ENCODE results near the gene RHBDD1. TPM values are rescaled to one million over a fixed set of nuclear protein-coding genes. Genes with fewer than 3 reads are reported as not detected.
A peak's percentile ranks its signal among the peaks of the same experiment; 100 is the strongest.

RHBDD1 gene
- total RNA-seq, 5 donors from 2014 or later (not counting 1 experiment from before 2014, with no cell fraction given) = 41.0 to 53.2 (median 47.8) TPM

- CTCF ChIA-PET = no interaction called here
- ATAC-seq (replicated peaks in 1 of 4) = no peak
- no peaks in the 10 kb centered on the region for H3K9me3 Mint-ChIP-seq
- H3K4me3 ChIP-seq (ENCODE audit: control insufficient read depth in 1 of 2, extremely low read depth in 1 of 2, low read length in 1 of 2) = no peak overlapping the region
- H3K4me3 Mint-ChIP-seq = peak overlapping the region in 1 of 3 donors; percentile 3
- H3K4me1 Mint-ChIP-seq = peaks cover 40 to 63% (median 44%) of the 10 kb centered on the region in 3 donors
- H3K36me3 ChIP-seq (ENCODE audit: control insufficient read depth in 2 of 2, extremely low read depth in 1 of 2, insufficient read depth in 1 of 2, low read length in 1 of 2) = no peaks in the 10 kb centered on the region
- no peaks in the 10 kb centered on the region for H3K9me3 ChIP-seq
- 33% methylated on average over 1 of the region's 10 CpGs for WGBS (ENCODE audit: insufficient coverage)
- H3K36me3 Mint-ChIP-seq = peaks cover 46% of the 10 kb centered on the region
- peaks cover 0 to 9% of the 10 kb centered on the region in 2 experiments for H3K4me1 ChIP-seq (ENCODE audit: control insufficient read depth in 1 of 2, extremely low read depth in 1 of 2, insufficient read depth in 2 of 2, low read length in 2 of 2)
- DNase-seq = no peak
- H3K27me3 Mint-ChIP-seq = no peaks in the 10 kb centered on the region
- H3K27ac ChIP-seq (ENCODE audit: low read length) = no peak overlapping the region
- POLR2A ChIA-PET = no interaction called here
- H3K27ac Mint-ChIP-seq = no peak overlapping the region
- no peaks in the 10 kb centered on the region for H3K27me3 ChIP-seq (replicated peaks in 1 of 2; ENCODE audit: control insufficient read depth in 2 of 2, extremely low read depth in 1 of 2, insufficient read depth in 2 of 2, low read length in 1 of 2)
Observed at GRCh38 chr2:226973816-226974215, 138.0 kb downstream of the RHBDD1 start.

GRCh38 chr2:226977775-226978190 is 141.9 kb downstream of the RHBDD1 start:
- no peaks in the 10 kb centered on the region for H3K27me3 Mint-ChIP-seq
- WGBS (ENCODE audit: insufficient coverage) = 73% methylated on average over 1 of the region's 2 CpGs
- ChIA-PET CTCF (interaction anchor here in 1 of 2 donors (0.6 kb wide), 1 partner anchor 1311 kb away, joined by 4 read pairs; no protein-coding TSS in a partner anchor), POLR2A (no interaction called here)
- Histone ChIP-seq H3K27me3 (replicated peaks in 1 of 2; ENCODE audit: control insufficient read depth in 2 of 2, extremely low read depth in 1 of 2, insufficient read depth in 2 of 2, low read length in 1 of 2) (no peaks in the 10 kb centered on the region), H3K27ac (ENCODE audit: low read length) (no peak overlapping the region), H3K9me3 (no peaks in the 10 kb centered on the region), H3K4me3 (ENCODE audit: control insufficient read depth in 1 of 2, extremely low read depth in 1 of 2, low read length in 1 of 2) (no peak overlapping the region), H3K4me1 (ENCODE audit: control insufficient read depth in 1 of 2, extremely low read depth in 1 of 2, insufficient read depth in 2 of 2, low read length in 2 of 2) (no peaks in the 10 kb centered on the region), H3K36me3 (ENCODE audit: control insufficient read depth in 2 of 2, extremely low read depth in 1 of 2, insufficient read depth in 1 of 2, low read length in 1 of 2) (no peaks in the 10 kb centered on the region)
- H3K9me3 Mint-ChIP-seq = no peaks in the 10 kb centered on the region
- ATAC-seq (replicated peaks in 1 of 4) (no peak), DNase-seq (no peak)
- no peak overlapping the region for H3K4me3 Mint-ChIP-seq
- H3K36me3 Mint-ChIP-seq = peaks cover 39% of the 10 kb centered on the region
- H3K27ac Mint-ChIP-seq = no peak overlapping the region
- peaks cover 16 to 41% (median 23%) of the 10 kb centered on the region in 3 donors for H3K4me1 Mint-ChIP-seq

- ChIA-PET CTCF (no interaction called here), POLR2A (no interaction called here)
- Histone ChIP-seq H3K36me3 (ENCODE audit: control insufficient read depth in 2 of 2, extremely low read depth in 1 of 2, insufficient read depth in 1 of 2, low read length in 1 of 2) (no peaks in the 10 kb centered on the region), H3K27ac (ENCODE audit: low read length) (no peak overlapping the region), H3K9me3 (no peaks in the 10 kb centered on the region), H3K27me3 (replicated peaks in 1 of 2; ENCODE audit: control insufficient read depth in 2 of 2, extremely low read depth in 1 of 2, insufficient read depth in 2 of 2, low read length in 1 of 2) (no peaks in the 10 kb centered on the region), H3K4me1 (ENCODE audit: control insufficient read depth in 1 of 2, extremely low read depth in 1 of 2, insufficient read depth in 2 of 2, low read length in 2 of 2) (no peaks in the 10 kb centered on the region), H3K4me3 (ENCODE audit: control insufficient read depth in 1 of 2, extremely low read depth in 1 of 2, low read length in 1 of 2) (no peak overlapping the region)
- WGBS (ENCODE audit: insufficient coverage) = 93% methylated on average over 3 of the region's 7 CpGs
- DNase-seq = no peak
- H3K36me3 Mint-ChIP-seq = peaks cover 35% of the 10 kb centered on the region
- H3K27ac Mint-ChIP-seq = no peak overlapping the region
- H3K4me3 Mint-ChIP-seq = no peak overlapping the region
- H3K4me1 Mint-ChIP-seq = peaks cover 18 to 36% (median 22%) of the 10 kb centered on the region in 3 donors
- ATAC-seq (replicated peaks in 1 of 4) = no peak
- H3K9me3 Mint-ChIP-seq = no peaks in the 10 kb centered on the region
- no peaks in the 10 kb centered on the region for H3K27me3 Mint-ChIP-seq
Observed at GRCh38 chr2:226978300-226978699, 142.4 kb downstream of the RHBDD1 start.

- ATAC-seq (replicated peaks in 1 of 4) (no peak), DNase-seq (no peak)
- Histone ChIP-seq H3K4me1 (ENCODE audit: control insufficient read depth in 1 of 2, extremely low read depth in 1 of 2, insufficient read depth in 2 of 2, low read length in 2 of 2) (peaks cover 0 to 2% of the 10 kb centered on the region in 2 experiments), H3K27me3 (replicated peaks in 1 of 2; ENCODE audit: control insufficient read depth in 2 of 2, extremely low read depth in 1 of 2, insufficient read depth in 2 of 2, low read length in 1 of 2) (no peaks in the 10 kb centered on the region), H3K27ac (ENCODE audit: low read length) (no peak overlapping the region), H3K9me3 (no peaks in the 10 kb centered on the region), H3K36me3 (ENCODE audit: control insufficient read depth in 2 of 2, extremely low read depth in 1 of 2, insufficient read depth in 1 of 2, low read length in 1 of 2) (no peaks in the 10 kb centered on the region), H3K4me3 (ENCODE audit: control insufficient read depth in 1 of 2, extremely low read depth in 1 of 2, low read length in 1 of 2) (no peak overlapping the region)
- no peak overlapping the region for H3K4me3 Mint-ChIP-seq
- CTCF ChIA-PET = no interaction called here
- no peaks in the 10 kb centered on the region for H3K27me3 Mint-ChIP-seq
- no peak overlapping the region for H3K27ac Mint-ChIP-seq
- 94% methylated on average over 4 of the region's 4 CpGs for WGBS (ENCODE audit: insufficient coverage)
- POLR2A ChIA-PET = no interaction called here
- H3K36me3 Mint-ChIP-seq = peaks cover 33% of the 10 kb centered on the region
- no peaks in the 10 kb centered on the region for H3K9me3 Mint-ChIP-seq
- H3K4me1 Mint-ChIP-seq = peaks cover 25 to 38% (median 25%) of the 10 kb centered on the region in 3 donors
Observed at GRCh38 chr2:226979004-226979403, 143.2 kb downstream of the RHBDD1 start.

- no peak overlapping the region for H3K4me3 ChIP-seq (ENCODE audit: control insufficient read depth in 1 of 2, extremely low read depth in 1 of 2, low read length in 1 of 2)
- Mint-ChIP-seq H3K27ac (no peak overlapping the region), H3K27me3 (no peaks in the 10 kb centered on the region), H3K4me1 (peaks cover 32 to 44% (median 34%) of the 10 kb centered on the region in 3 donors), H3K9me3 (no peaks in the 10 kb centered on the region), H3K36me3 (peaks cover 25% of the 10 kb centered on the region), H3K4me3 (no peak overlapping the region)
- no peaks in the 10 kb centered on the region for H3K27me3 ChIP-seq (replicated peaks in 1 of 2; ENCODE audit: control insufficient read depth in 2 of 2, extremely low read depth in 1 of 2, insufficient read depth in 2 of 2, low read length in 1 of 2)
- no peak overlapping the region for H3K27ac ChIP-seq (ENCODE audit: low read length)
- H3K4me1 ChIP-seq (ENCODE audit: control insufficient read depth in 1 of 2, extremely low read depth in 1 of 2, insufficient read depth in 2 of 2, low read length in 2 of 2) = peaks cover 7 to 8% of the 10 kb centered on the region in 2 experiments
- ChIA-PET CTCF (no interaction called here), POLR2A (interaction anchor here (0.6 kb wide), 2 partner anchors 423 to 1340 kb away, joined by 4 to 10 read pairs; no protein-coding TSS in a partner anchor)
- ATAC-seq (replicated peaks in 1 of 4) (no peak), DNase-seq (no peak)
- no peaks in the 10 kb centered on the region for H3K9me3 ChIP-seq
- H3K36me3 ChIP-seq (ENCODE audit: control insufficient read depth in 2 of 2, extremely low read depth in 1 of 2, insufficient read depth in 1 of 2, low read length in 1 of 2) = no peaks in the 10 kb centered on the region
- 78% methylated on average over 2 of the region's 3 CpGs for WGBS (ENCODE audit: insufficient coverage)
Observed at GRCh38 chr2:226981791-226982326, 146.0 kb downstream of the RHBDD1 start.

- H3K4me1 Mint-ChIP-seq = peaks cover 22 to 30% (median 24%) of the 10 kb centered on the region in 3 donors
- CTCF ChIA-PET = interaction anchor here (0.6 to 1.2 kb wide), 8 partner anchors 71 to 1315 kb away, joined by 3 to 13 read pairs (median 5); no protein-coding TSS in a partner anchor
- H3K9me3 ChIP-seq = no peaks in the 10 kb centered on the region
- H3K4me3 ChIP-seq (ENCODE audit: control insufficient read depth in 1 of 2, extremely low read depth in 1 of 2, low read length in 1 of 2) = no peak overlapping the region
- H3K36me3 ChIP-seq (ENCODE audit: control insufficient read depth in 2 of 2, extremely low read depth in 1 of 2, insufficient read depth in 1 of 2, low read length in 1 of 2) = peaks cover 0 to 4% of the 10 kb centered on the region in 2 donors
- POLR2A ChIA-PET = interaction anchor here (0.6 kb wide), 2 partner anchors 149 to 184 kb away, joined by 5 to 11 read pairs; no protein-coding TSS in a partner anchor
- H3K27me3 ChIP-seq (replicated peaks in 1 of 2; ENCODE audit: control insufficient read depth in 2 of 2, extremely low read depth in 1 of 2, insufficient read depth in 2 of 2, low read length in 1 of 2) = no peaks in the 10 kb centered on the region
- H3K9me3 Mint-ChIP-seq = no peaks in the 10 kb centered on the region
- peak overlapping the region; percentile 7 to 58 for H3K27ac Mint-ChIP-seq
- H3K27me3 Mint-ChIP-seq = no peaks in the 10 kb centered on the region
- WGBS (ENCODE audit: insufficient coverage) = 89% methylated on average over 6 of the region's 12 CpGs
- peaks cover 24% of the 10 kb centered on the region for H3K36me3 Mint-ChIP-seq
- no peak overlapping the region for H3K4me3 Mint-ChIP-seq
- ATAC-seq (replicated peaks in 1 of 4) = peak in 2 of 4 experiments; percentile 26 to 27
- no peak for DNase-seq
- peaks cover 7 to 8% of the 10 kb centered on the region in 2 experiments for H3K4me1 ChIP-seq (ENCODE audit: control insufficient read depth in 1 of 2, extremely low read depth in 1 of 2, insufficient read depth in 2 of 2, low read length in 2 of 2)
- no peak overlapping the region for H3K27ac ChIP-seq (ENCODE audit: low read length)
Observed at GRCh38 chr2:226983895-226984749, 148.3 kb downstream of the RHBDD1 start.
